NCI-H146 treated with DMSO at 0.1 percent for 48 hours (cell line): ENCODE results near the gene RREB1.

Experiments
- DNase-seq: peaks from one replicate; lab custom pipeline; 2025; ENCODE audit not compliant: unreplicated experiment; lab: John Stamatoyannopoulos, UW

The RREB1 gene

GRCh38 chr6:7163661-7164071 is 55.9 kb downstream of the RREB1 start:
- no peak for DNase-seq

- no peak for DNase-seq
Observed at GRCh38 chr6:7164536-7165001, 56.8 kb downstream of the RREB1 start.

GRCh38 chr6:7165002-7165889 is 57.5 kb downstream of the RREB1 start:
- no peak for DNase-seq

GRCh38 chr6:7165890-7166267 is 58.1 kb downstream of the RREB1 start:
- DNase-seq, result no peak

- DNase-seq, result no peak
Observed at GRCh38 chr6:7166410-7167293, 58.9 kb downstream of the RREB1 start.

GRCh38 chr6:7169296-7169721 is 61.5 kb downstream of the RREB1 start:
- no peak for DNase-seq

GRCh38 chr6:7170117-7170732 is 62.5 kb downstream of the RREB1 start:
- no peak for DNase-seq

- no peak for DNase-seq
Observed at GRCh38 chr6:7171119-7171518, 63.4 kb downstream of the RREB1 start.

GRCh38 chr6:7171733-7172132 is 64.0 kb downstream of the RREB1 start:
- DNase-seq, result no peak

GRCh38 chr6:7172649-7173048 is 64.9 kb downstream of the RREB1 start:
- no peak for DNase-seq

GRCh38 chr6:7173843-7174503 is 66.2 kb downstream of the RREB1 start:
- no peak for DNase-seq

GRCh38 chr6:7175462-7175861 is 67.7 kb downstream of the RREB1 start:
- DNase-seq, result no peak

- DNase-seq, result no peak
Observed at GRCh38 chr6:7176208-7176607, 68.4 kb downstream of the RREB1 start.

- DNase-seq, result no peak
Observed at GRCh38 chr6:7178280-7178679, 70.5 kb downstream of the RREB1 start.

- no peak for DNase-seq
Observed at GRCh38 chr6:7180751-7181150, 73.0 kb downstream of the RREB1 start.

GRCh38 chr6:7183707-7184106 is 75.9 kb downstream of the RREB1 start:
- no peak for DNase-seq

- no peak for DNase-seq
Observed at GRCh38 chr6:7184502-7184901, 76.7 kb downstream of the RREB1 start.

GRCh38 chr6:7185561-7185960 is 77.8 kb downstream of the RREB1 start:
- no peak for DNase-seq

- no peak for DNase-seq
Observed at GRCh38 chr6:7188492-7188891, 80.7 kb downstream of the RREB1 start.

GRCh38 chr6:7189101-7189758 is 81.5 kb downstream of the RREB1 start:
- DNase-seq, result no peak
